H9 (cell line): ENCODE measurements around the gene API5. TPM values are rescaled to one million over a fixed set of nuclear protein-coding genes. Genes with fewer than 3 reads are reported as not detected.

Experiments
- DNase-seq: peaks from one replicate; pipeline ENCODE4 v3.0.0-alpha.2; 2017
- H2AFZ ChIP-seq: one replicate; pipeline ENCODE4 v1.6.1; 2013; ENCODE audit warnings: mild to moderate bottlenecking, low read length, control low read depth, moderate library complexity
- H2AK5ac ChIP-seq: 2 replicates; pipeline ENCODE4 v1.6.1; 2013; ENCODE audit warnings: low read length, control low read depth, mixed read lengths; ENCODE audit not compliant: insufficient read length
- H2BK120ac ChIP-seq: one replicate; pipeline ENCODE4 v1.6.1; 2013; ENCODE audit warnings: low read depth, mild to moderate bottlenecking, low read length, control low read depth, inconsistent platforms; ENCODE audit not compliant: poor library complexity, severe bottlenecking
- H2BK12ac ChIP-seq: 2 replicates; pipeline ENCODE4 v1.6.1; 2013; ENCODE audit warnings: low read length, control low read depth, mixed read lengths, low read depth; ENCODE audit not compliant: insufficient read length
- H2BK15ac ChIP-seq: 2 replicates; pipeline ENCODE4 v1.6.1; 2013; ENCODE audit warnings: low read depth, low read length, control low read depth
- H2BK20ac ChIP-seq: one replicate; pipeline ENCODE4 v1.6.1; 2013; ENCODE audit warnings: low read depth, mild to moderate bottlenecking, low read length, control low read depth, inconsistent platforms; ENCODE audit not compliant: poor library complexity, severe bottlenecking
- H2BK5ac ChIP-seq: 2 replicates; pipeline ENCODE4 v1.6.1; 2013; ENCODE audit warnings: low read length, control low read depth, mixed read lengths; ENCODE audit not compliant: insufficient read length
- H3K14ac ChIP-seq: 2 replicates; pipeline ENCODE4 v1.6.1; 2013; ENCODE audit warnings: low read length, control low read depth; ENCODE audit not compliant: insufficient read depth
- H3K18ac ChIP-seq: 2 replicates; pipeline ENCODE4 v1.6.1; 2013; ENCODE audit warnings: low read depth, mild to moderate bottlenecking, mixed read lengths, low read length, control low read depth; ENCODE audit not compliant: insufficient read length
- H3K23ac ChIP-seq: 2 replicates; pipeline ENCODE4 v1.6.1; 2013; ENCODE audit warnings: low read length, control low read depth, mixed read lengths, low read depth; ENCODE audit not compliant: insufficient read length
- H3K23me2 ChIP-seq: 2 replicates; pipeline ENCODE4 v1.6.1; 2013; ENCODE audit warnings: low read depth, mild to moderate bottlenecking, mixed read lengths, low read length, control low read depth; ENCODE audit not compliant: insufficient read length, poor library complexity, severe bottlenecking
- H3K27ac ChIP-seq: 2 replicates; pipeline ENCODE4 v1.5.1; 2013; ENCODE audit warnings: low read length, control low read depth, mixed read lengths, low read depth; ENCODE audit not compliant: insufficient read length
- H3K27me3 ChIP-seq: 2 replicates; pipeline ENCODE4 v1.6.1; 2013; ENCODE audit warnings: low read length, control low read depth, inconsistent platforms; ENCODE audit not compliant: insufficient read depth
- H3K4ac ChIP-seq: 2 replicates; pipeline ENCODE4 v1.6.1; 2013; ENCODE audit warnings: low read depth, mild to moderate bottlenecking, control low read depth, inconsistent platforms, low read length, moderate library complexity
- H3K4me1 ChIP-seq: 2 replicates; pipeline ENCODE4 v1.6.1; 2013; ENCODE audit warnings: low read length, control low read depth, inconsistent platforms; ENCODE audit not compliant: insufficient read depth
- H3K4me2 ChIP-seq: 2 replicates; pipeline ENCODE4 v1.6.1; 2013; ENCODE audit warnings: low read length, control low read depth, mixed read lengths; ENCODE audit not compliant: insufficient read length, insufficient read depth
- H3K56ac ChIP-seq: 2 replicates; pipeline ENCODE4 v1.6.1; 2013; ENCODE audit warnings: low read depth, mild to moderate bottlenecking, mixed read lengths, low read length, control low read depth; ENCODE audit not compliant: insufficient read length
- H3K79me1 ChIP-seq: 2 replicates; pipeline ENCODE4 v1.6.1; 2013; ENCODE audit warnings: low read depth, mild to moderate bottlenecking, moderate library complexity, low read length, control low read depth, inconsistent platforms; ENCODE audit not compliant: insufficient read depth, poor library complexity, severe bottlenecking
- H3K79me2 ChIP-seq: 2 replicates; pipeline ENCODE4 v1.6.1; 2013; ENCODE audit warnings: low read length, control low read depth, inconsistent platforms; ENCODE audit not compliant: insufficient read depth
- H3K9ac ChIP-seq: 2 replicates; pipeline ENCODE4 v1.6.1; 2013; ENCODE audit warnings: low read length, control low read depth, mixed read lengths; ENCODE audit not compliant: insufficient read length; ENCODE audit errors: extremely low read depth
- H3K9me3 ChIP-seq: one replicate; pipeline ENCODE4 v1.6.1; 2013; ENCODE audit warnings: low read depth, low read length, inconsistent platforms; ENCODE audit not compliant: control insufficient read depth
- H3T11ph ChIP-seq: one replicate; pipeline ENCODE4 v1.6.1; 2013; ENCODE audit warnings: mild to moderate bottlenecking, low read length, control low read depth, inconsistent platforms
- H4K20me1 ChIP-seq: one replicate; pipeline ENCODE4 v1.6.1; 2013; ENCODE audit not compliant: control insufficient read depth, insufficient read length, insufficient read depth
- H4K5ac ChIP-seq: 2 replicates; pipeline ENCODE4 v1.6.1; 2013; ENCODE audit warnings: low read depth, mild to moderate bottlenecking, mixed read lengths, low read length, control low read depth; ENCODE audit not compliant: insufficient read length
- H4K8ac ChIP-seq: replicated peaks from 2 replicates; pipeline ENCODE4 v1.6.1; 2013; ENCODE audit warnings: low read length, control low read depth, mixed read lengths, low read depth; ENCODE audit not compliant: insufficient read length
- H4K91ac ChIP-seq: 2 replicates; pipeline ENCODE4 v1.6.1; 2013; ENCODE audit warnings: low read depth, mild to moderate bottlenecking, moderate library complexity, mixed read lengths, low read length, control low read depth; ENCODE audit not compliant: insufficient read length
- H3K27ac Mint-ChIP-seq, 3 experiments: 2 replicates in 2 of 3; 3 replicates in 1 of 3; pipeline ENCODE4 v1.8.0; 2020 to 2021; ENCODE audit warnings: mixed read lengths in 3 of 3, mild to moderate bottlenecking in 1 of 3, moderate library complexity in 1 of 3
- H3K27me3 Mint-ChIP-seq: 2 replicates; pipeline ENCODE4 v1.8.0; 2021; ENCODE audit warnings: low read depth, mild to moderate bottlenecking, moderate library complexity, mixed read lengths
- H3K36me3 Mint-ChIP-seq, 3 experiments: 2 replicates in 2 of 3; 3 replicates in 1 of 3; pipeline ENCODE4 v1.8.0; 2020 to 2021; ENCODE audit warnings: low read depth in 3 of 3, mixed read lengths in 3 of 3; ENCODE audit not compliant: insufficient read depth in 1 of 3
- H3K4me1 Mint-ChIP-seq, 2 experiments: 2 replicates each; pipeline ENCODE4 v1.8.0; 2020; ENCODE audit warnings: mixed read lengths in 2 of 2
- H3K4me3 Mint-ChIP-seq, 2 experiments: 2 replicates in 1 of 2; 3 replicates in 1 of 2; pipeline ENCODE4 v1.8.0; 2020 to 2021; ENCODE audit warnings: mild to moderate bottlenecking in 2 of 2, mixed read lengths in 2 of 2, moderate library complexity in 1 of 2
- H3K9me3 Mint-ChIP-seq, 2 experiments: 2 replicates in 1 of 2; 3 replicates in 1 of 2; pipeline ENCODE4 v1.8.0; 2020; ENCODE audit warnings: mild to moderate bottlenecking in 2 of 2, mixed read lengths in 2 of 2, moderate library complexity in 1 of 2
- CTCF ChIP-seq: fragments of 200-600 bp; sonication (generic); conservative IDR thresholded peaks from 3 replicates; pipeline ENCODE4 v1.8.0; 2021; ENCODE audit warnings: antibody characterized with exemption, mild to moderate bottlenecking
- WGBS: extraction: QIAGEN DNeasy Blood & Tissue Kit; methylation state at CpG from one replicate; pipeline ENCODE4 v1.1.7; 2013; ENCODE audit warnings: missing lambda C conversion rate, low lambda C conversion rate, mixed read lengths; ENCODE audit not compliant: insufficient read length; ENCODE audit errors: extremely low coverage; 5-methylcytosine and 5-hydroxymethylcytosine counted together
- total RNA-seq: library from RNA; stranded (reverse); gene quantifications from 2 replicates; pipeline ENCODE4 v1.2.1, GENCODE V29; 2021

The API5 gene
- total RNA-seq, 1 experiment from 2014 or later = 147 TPM

- no peak overlapping the region for H3K4me3 Mint-ChIP-seq
- Histone ChIP-seq H4K5ac (no peak overlapping the region), H2BK5ac (no peak overlapping the region), H3K79me2 (no peaks in the 10 kb centered on the region), H3K14ac (no peak overlapping the region), H3K56ac (no peak overlapping the region), H3K23ac (no peak overlapping the region), H3K18ac (no peak overlapping the region), H2BK12ac (no peak overlapping the region), H3K27me3 (no peaks in the 10 kb centered on the region), H3K23me2 (no peaks in the 10 kb centered on the region), H3K4me1 (no peaks in the 10 kb centered on the region), H3K4me2 (no peak overlapping the region), H3K9ac (no peak overlapping the region), H2AK5ac (no peak overlapping the region), H4K20me1 (no peaks in the 10 kb centered on the region), H4K8ac (no peak overlapping the region), H4K91ac (no peak overlapping the region), H3K27ac (no peak overlapping the region), H3K9me3 (no peaks in the 10 kb centered on the region), H2BK15ac (no peak overlapping the region), H3K4ac (no peak overlapping the region), H3K79me1 (no peaks in the 10 kb centered on the region), H2BK20ac (no peak overlapping the region), H3T11ph (no peak overlapping the region), H2BK120ac (no peak overlapping the region), H2AFZ (no peak overlapping the region)
- DNase-seq = no peak
- H3K36me3 Mint-ChIP-seq = peaks cover 0 to 2% (median 0%) of the 10 kb centered on the region in 3 experiments; a peak in 1 of 7 replicates
- H3K9me3 Mint-ChIP-seq = peaks cover 0 to 3% of the 10 kb centered on the region in 2 experiments; a peak in 2 of 5 replicates
- peak overlapping the region in 1 of 3 experiments; percentile 65; a peak in 1 of 7 replicates for H3K27ac Mint-ChIP-seq
- no peak for TF ChIP-seq CTCF
- no CpG with 5 or more reads among the region's 4 CpGs for WGBS
- peaks cover 1% of the 10 kb centered on the region for H3K27me3 Mint-ChIP-seq
- H3K4me1 Mint-ChIP-seq = peaks cover 5% of the 10 kb centered on the region in 2 experiments
Measured at GRCh38 chr11:43285826-43286225, 26.0 kb upstream of the API5 start.
